ENCODE data around the gene IFI27L2.
"Not testable (repeated sequence)": the region's sequence is repeated elsewhere in the genome, so short reads cannot be mapped to it uniquely, and the experiment has no call there.

The IFI27L2 gene, protein sequence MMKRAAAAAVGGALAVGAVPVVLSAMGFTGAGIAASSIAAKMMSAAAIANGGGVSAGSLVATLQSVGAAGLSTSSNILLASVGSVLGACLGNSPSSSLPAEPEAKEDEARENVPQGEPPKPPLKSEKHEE

DNA sequence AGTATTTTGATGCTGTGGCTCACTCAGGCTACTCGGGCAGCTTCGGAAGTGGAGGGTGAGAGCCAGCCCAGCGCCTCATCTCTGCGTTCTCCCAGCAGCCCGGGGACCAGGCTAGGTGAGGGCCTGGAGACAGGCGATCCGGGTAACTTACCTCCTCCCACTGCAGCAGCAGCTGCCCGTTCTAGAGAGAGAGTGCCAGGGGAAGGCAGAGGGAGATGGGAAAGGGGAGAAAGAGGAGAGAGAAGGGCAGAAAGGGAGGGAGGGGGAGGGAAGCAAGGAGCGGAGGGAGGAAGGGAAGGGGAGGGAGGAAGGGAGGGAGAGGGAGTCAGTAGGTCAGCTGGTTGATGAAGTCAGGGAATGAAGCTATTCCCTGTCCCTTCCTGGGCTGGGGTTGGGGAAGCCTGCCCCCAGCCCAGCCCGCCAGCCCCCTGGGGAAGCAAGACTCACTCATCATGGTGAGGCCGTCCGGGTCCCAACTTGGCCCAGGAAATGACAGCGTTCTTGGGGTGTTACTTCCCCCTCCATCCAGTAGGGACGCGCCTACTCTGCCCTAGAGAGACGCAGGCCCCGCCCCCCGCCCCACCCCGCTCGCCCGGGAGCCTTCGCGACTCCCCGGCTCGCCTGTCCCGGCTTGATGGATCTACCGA lies at the start of gene IFI27L2:
TSS of gene IFI27L2 (minus strand) at position 494 of the 647 bp plus-strand sequence. CDS start at position 454, 40 bp downstream.
- peak; percentile 33 for DNase-seq

DNA sequence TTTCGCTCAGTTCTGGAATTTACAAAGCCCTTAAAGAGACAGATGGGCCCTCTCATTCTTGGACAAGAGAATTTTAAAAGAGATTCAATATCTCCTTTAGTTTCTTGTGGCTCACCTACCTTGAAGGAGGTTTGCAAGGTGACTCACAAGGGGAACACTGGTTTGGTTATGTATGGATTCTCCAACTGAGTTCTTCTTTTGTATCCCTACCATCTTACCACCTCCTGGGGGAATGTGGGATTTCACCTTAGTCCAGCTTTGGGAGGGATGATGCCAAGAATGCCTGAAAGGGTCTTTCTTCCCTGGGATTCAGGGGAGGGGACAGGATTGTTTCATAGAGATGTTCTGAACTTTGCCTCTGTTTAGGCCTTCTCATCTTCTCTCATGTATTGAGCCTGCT lies 48.4 kb upstream of the IFI27L2 start:
- no peak for DNase-seq

GRCh38 chr14:94176808-94177207 lies 47.4 kb upstream of the IFI27L2 start:
- no peak for DNase-seq

DNA sequence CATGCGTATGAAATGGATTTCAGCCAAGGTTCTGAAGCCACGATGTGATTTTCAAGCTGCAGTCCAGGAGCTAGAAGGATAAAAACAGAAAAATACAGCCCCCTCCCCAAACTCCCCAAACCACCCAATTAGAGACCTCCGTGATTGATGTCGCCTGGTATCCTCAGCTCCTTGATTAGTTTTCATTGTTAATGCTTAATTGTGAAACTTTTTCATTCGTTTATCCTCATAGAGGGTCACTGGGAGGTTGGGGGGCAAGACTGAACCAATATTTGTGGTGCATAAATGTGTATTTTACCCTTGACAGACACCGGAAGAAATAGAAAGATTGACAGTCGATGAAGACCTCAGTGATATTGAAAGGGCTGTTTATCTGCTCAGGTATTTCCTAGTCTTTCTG lies 46.3 kb upstream of the IFI27L2 start:
- no peak for DNase-seq

DNA sequence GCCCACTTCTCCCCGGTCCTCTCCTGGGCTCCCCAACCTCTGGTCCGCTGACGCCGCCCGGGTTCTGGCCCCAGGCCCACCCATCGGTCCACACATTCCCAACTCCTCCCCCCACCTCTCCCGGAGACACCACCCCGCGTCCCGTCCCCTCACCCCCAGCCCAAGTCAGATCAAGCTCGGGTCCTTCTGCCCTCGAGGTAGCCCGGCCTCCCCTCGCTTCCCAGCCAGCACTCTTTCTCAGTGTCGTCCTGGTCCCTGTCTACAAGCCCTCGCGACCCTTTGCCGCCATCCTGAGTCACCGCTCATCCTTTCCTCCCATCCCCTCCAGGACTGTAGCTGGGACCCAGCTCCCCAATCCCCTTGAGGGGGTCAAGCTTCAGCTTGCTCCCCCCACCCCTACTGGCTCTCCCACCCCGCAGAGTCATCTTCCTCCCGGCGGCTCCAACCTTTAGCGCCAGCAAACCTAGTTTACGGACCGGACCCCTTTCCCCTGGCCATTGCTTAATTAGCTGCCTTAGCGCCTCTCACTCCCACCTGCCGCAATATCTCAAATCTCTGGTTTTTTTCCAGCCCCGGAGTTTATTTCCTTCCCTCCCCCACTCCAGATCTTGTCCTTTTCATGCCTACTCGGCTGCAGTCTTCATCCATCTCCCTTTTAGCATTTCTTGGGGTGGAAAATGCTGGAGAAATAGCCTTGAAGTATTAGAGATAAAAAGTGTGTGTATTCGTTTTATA lies 45.8 kb upstream of the IFI27L2 start:
- DNase-seq = no peak

GRCh38 chr14:94174604-94175010 lies 45.2 kb upstream of the IFI27L2 start:
- DNase-seq = no peak

DNA sequence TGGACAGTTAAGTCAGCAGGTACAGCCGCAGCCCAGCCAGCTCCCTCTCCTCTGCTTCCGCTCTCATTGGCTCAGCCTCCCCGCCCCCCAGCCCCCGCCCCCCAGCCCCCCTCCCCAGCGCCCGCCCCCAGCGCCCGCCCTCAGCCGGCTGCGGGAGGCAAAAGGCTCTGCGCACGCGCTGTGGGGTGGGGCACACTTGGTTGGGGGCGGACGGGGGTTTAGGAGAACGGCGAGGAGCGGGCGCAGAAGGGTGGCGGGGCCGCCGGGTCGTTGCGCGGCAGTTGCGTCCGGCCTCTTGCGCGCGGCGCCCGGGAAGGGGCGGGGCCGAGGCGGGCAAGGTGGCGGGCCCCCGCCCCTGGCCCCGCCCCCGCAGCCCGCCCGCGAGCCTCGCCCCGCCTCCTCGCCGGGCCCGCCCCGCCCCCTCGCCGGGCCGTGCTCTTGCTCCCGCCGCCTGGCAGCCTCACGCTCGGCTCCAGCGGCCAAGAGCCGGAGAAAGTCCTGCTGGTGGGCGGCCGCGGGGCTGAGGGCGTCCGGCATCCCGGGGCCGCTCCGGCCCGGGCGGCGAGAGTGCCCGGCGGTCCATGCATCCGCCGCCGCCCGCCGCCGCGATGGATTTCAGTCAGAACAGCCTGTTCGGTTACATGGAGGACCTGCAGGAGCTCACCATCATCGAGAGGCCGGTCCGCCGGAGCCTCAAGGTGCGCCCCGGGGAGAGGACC lies 44.6 kb upstream of the IFI27L2 start, which contains the start of gene PPP4R4:
TSS of gene PPP4R4 (plus strand) at position 438 of the 719 bp plus-strand sequence. CDS start at position 582, 144 bp downstream.
- peak; percentile 74 for DNase-seq

DNA sequence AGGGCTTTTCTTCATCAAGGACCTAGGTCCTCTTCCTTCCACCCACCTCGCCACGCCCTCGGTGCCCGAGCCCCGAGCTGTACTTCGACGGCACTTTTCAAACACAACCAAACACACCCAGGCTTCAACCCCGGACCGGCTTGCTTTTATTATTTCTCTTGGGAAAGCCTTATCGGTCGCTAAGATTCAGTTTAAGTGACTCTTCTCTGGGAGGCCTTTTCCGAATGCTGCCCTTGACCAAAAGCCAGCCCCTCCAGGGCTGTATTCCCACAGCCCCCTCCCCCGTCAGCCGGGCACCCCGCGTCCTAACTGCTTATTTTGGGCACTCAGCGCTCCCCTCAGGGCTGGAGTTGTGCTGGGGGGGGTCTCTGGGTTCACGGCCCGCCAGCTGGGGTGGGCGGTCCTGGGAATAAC lies 44.1 kb upstream of the IFI27L2 start:
- no peak for DNase-seq

- no peak for DNase-seq
Measured at GRCh38 chr14:94172545-94172944, 43.1 kb upstream of the IFI27L2 start.

DNA sequence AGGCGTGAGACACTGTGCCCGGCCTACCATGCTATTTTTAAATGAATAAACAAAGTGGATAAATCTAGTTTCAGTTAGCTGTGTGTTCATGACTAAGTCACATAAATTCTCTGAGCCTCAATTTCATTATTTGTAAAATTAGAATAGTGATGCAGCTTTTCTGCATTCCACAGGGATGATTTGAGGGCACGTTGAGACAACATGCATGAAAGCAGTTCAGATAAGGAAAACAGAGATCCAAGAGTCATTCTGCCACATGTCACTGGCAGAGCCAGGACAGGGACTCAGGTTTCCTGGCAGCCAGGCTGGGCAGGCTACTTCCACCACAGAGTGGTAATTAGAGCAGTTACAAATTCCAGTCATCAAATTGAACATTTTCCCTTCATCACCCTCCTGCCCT lies 41.8 kb upstream of the IFI27L2 start:
- DNase-seq = no peak

DNA sequence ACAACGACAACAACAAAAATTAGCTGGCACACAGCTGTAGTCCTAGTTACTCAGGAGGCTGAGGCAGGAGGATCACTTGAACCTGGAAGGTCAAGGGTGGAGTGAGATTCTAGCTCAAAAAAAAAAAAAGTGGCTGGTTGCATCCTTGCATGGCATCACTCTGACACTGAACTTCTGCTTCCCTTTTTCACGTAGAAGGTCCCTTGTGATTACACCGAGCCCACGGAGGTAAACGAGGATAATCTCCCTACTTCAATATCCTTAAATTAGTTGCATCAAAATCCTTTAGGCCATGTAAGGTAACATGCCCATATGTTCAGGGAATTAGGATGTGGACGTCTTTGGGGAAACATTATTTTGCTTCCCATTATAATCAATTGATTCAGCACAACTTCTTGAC lies 40.7 kb upstream of the IFI27L2 start:
- no peak for DNase-seq

GRCh38 chr14:94165744-94166143 lies 36.3 kb upstream of the IFI27L2 start:
- DNase-seq = no peak

DNA sequence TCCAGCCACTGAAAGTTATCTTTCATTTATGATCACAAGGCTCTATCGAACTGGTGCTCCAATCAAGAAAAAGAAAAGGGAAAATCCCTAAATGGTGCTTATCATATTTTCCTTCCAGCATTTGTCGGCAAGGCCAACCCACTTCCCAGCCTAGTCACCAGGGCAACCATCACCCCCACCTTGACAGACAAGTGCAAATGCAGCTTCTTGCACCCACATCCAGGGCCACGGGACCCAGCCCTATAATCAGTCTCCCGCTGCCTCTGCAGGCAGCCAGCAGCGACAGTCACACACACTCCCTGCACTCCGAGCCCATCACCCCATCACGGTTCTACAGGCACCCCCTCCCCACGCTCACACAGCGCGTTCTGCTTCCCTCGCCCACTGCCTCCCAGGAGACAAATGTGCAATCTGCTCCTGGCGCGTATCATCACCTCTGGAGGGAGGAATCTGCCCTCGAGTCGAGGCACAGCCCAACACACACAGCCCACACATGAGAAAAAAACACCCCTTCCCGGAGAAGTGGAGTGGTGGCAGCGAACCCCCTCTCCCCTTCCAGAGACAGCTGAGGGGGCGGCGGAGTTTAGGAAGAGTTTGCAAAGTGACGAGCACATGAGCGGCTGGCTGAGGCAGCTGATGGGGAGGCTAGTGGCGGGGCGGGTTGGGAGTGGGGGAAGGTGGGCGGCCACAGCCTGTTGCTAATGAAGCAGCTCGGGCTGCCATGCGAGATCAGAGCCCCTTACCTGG lies 35.5 kb upstream of the IFI27L2 start:
- no peak for DNase-seq

DNA sequence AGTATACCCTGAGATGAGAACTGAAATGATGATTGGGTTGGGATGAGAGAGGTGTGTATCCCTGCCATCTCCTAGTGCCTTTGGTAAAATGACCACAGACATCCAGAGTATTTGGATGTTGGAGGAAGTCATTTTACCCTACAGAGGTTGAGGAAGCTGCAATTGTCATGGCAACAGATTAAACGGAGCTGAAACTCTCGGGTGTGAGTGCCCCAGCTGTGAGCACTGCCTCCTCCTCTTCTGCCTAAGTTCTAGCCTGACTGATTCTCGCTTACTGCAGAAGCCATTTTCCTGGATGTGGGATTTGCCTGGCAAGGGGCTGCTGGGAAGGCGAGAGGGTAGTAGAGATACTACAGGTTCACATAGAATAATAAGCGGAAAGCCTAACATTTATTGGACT lies 34.4 kb upstream of the IFI27L2 start:
- no peak for DNase-seq

- DNase-seq = no peak
Measured at GRCh38 chr14:94162466-94162865, 33.1 kb upstream of the IFI27L2 start.

- no peak for DNase-seq
Measured at GRCh38 chr14:94161981-94162380, 32.6 kb upstream of the IFI27L2 start.

DNA sequence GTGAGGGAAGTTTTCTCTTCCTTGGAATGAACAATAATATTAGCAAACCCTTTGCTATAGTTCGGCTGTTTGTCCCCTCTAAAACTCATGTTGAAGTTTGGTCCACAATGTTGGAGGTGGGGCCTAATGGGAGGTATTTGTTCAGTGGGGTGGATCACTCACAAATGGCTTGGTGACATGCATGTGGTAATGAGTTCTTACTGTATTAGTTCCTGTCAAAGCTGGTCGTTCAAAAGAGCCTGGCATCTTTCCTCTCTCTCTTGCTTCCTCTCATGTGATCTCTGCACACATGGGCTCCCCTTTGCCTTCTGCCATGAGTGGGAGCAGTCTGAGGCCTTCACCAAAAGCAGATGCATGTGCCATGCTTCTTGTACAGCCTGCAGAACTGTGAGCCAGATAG lies 31.7 kb upstream of the IFI27L2 start:
- DNase-seq = no peak

GRCh38 chr14:94158239-94158883 lies 29.0 kb upstream of the IFI27L2 start:
- no peak for DNase-seq

- no peak for DNase-seq
Measured at GRCh38 chr14:94157197-94157596, 27.8 kb upstream of the IFI27L2 start.

- not testable (repeated sequence) for DNase-seq
Measured at GRCh38 chr14:94156143-94156542, 26.7 kb upstream of the IFI27L2 start.

DNA sequence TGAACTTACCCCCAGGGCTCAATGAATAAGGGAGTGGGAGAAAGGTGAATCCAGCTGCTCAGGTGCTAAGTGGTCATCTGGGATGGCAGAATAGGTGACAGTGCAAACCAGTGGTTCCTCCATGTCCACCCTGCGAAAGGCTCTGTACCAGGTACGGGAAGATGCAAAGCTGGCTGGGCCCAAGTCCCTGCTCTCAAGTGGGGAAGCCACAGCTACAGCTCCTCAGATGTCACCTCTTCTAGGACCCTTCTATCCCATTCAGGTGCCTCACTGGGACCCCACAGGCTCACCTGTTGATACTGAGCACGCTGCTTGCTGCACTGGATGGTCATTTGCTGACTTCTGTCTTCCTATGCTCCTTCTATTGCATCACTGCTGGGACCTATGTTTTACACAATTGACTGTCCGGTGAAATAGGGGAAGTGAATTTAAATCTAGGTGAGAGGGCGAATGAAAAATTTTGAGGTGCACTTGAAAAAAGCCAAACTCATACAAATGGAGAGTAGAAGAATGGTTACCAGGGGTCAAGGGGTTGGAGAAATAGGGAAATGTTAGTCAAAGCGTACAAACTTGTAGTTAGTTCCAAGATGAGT lies 24.4 kb upstream of the IFI27L2 start:
- DNase-seq = no peak

DNA sequence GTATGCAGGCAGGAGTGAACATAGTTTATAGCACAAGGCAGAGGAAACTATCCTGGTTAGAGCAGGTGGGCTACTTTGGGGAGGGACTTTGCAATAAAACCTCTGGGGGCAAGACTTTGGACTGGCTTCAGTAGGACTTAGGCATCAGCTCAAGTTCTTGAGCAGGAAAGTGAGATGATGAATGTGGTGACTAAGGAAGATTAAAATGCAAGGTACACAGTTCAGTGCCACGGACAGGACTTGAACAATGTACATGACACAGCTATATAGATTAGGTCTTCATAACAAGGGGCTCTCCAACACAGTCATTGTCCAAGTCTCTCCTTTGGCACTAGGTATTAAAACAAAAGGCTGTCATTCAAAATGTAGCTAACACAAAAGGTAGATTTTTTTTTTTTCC lies 23.3 kb upstream of the IFI27L2 start:
- DNase-seq = no peak
